Umbilical cord (tissue), 2 donors: ENCODE measurements around the gene PRKCE. TPM values are rescaled to one million over a fixed set of nuclear protein-coding genes. Genes with fewer than 3 reads are reported as not detected.
"Not testable (repeated sequence)": the region's sequence is repeated elsewhere in the genome, so short reads cannot be mapped to it uniquely, and the experiment has no call there.

ENCODE experiments used
- DNase-seq: peaks from one replicate; pipeline ENCODE4 v3.0.0-alpha.2; 2015; ENCODE audit warnings: low spot score
- total RNA-seq: library from RNA; depleted of rRNA; stranded (reverse); fragments of >200 nt; gene quantifications from one replicate; pipeline ENCODE4 v1.2.3, GENCODE V29; 2014; ENCODE audit warnings: low replicate concordance; ENCODE audit not compliant: insufficient read depth

Gene PRKCE
- total RNA-seq, 1 donor from 2014 or later: 8.2 TPM

- DNase-seq: no peak
Measured at GRCh38 chr2:46213906-46214305, 562.4 kb downstream of the PRKCE start.

DNA sequence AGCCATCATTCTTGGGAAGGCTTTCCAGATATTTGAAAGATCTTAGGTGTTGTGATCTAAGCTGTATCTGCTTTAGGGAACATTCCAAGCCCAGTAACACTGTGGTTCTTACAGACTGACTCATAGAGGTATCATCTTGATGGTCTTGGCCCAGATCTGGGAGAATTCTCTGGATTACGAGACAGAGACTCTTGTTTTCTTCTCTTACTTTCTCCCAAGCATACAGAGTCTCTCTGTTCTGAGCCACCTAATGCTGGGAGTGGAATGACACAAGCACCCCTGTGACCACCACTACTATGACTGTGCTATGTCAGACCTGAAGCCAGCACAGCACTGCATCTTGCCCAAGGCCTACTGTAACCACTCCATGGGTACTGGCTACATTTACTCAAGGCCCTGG lies 564.7 kb downstream of the PRKCE start:
- DNase-seq: no peak

GRCh38 chr2:46223514-46223913 lies 572.0 kb downstream of the PRKCE start:
- not testable (repeated sequence) for DNase-seq

DNA sequence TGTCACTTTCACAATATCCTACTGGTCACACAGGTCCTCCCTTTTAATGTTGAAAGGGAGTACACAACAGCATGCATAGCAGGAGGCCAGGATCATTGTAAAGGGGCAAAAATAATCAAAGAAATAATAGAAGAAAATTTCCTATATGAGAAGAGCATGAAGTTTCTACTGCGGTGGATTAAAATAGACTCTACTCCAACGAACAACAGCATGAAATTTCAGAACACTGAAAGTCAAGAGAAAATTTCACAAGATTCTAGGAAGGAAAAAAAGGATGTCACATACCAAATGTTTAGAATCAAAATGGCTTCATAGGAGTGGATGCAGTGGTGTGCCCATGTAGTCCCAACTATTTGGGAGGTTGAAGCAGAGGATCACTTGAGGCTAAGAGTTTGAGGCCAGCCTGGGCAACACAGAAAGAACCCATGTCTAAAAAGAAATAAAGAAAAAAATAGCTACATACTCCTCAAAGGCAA lies 573.7 kb downstream of the PRKCE start:
- no peak for DNase-seq

- DNase-seq: no peak
Measured at GRCh38 chr2:46225730-46226129, 574.3 kb downstream of the PRKCE start.

DNA sequence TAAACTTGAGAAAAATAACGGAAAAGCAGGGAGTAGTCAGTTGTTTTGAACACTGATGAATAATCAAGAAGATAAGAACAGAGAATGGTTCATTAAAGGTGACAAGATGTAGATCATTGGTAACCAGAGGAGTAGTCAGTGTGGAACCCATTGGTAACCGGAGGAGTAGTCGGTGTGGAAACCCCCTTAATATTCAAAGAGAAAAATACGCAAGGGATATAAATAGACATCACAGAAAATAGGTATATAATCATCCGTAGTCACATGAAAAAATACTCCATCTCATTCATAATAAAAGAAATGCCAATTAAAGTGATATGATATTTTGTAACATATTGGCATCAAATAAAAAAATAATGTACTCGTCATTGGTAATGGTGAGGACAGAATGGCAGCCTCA lies 575.1 kb downstream of the PRKCE start:
- DNase-seq: no peak

GRCh38 chr2:46227022-46227421 lies 575.5 kb downstream of the PRKCE start:
- DNase-seq: no peak

- DNase-seq: no peak
Measured at GRCh38 chr2:46227674-46228289, 576.3 kb downstream of the PRKCE start.

DNA sequence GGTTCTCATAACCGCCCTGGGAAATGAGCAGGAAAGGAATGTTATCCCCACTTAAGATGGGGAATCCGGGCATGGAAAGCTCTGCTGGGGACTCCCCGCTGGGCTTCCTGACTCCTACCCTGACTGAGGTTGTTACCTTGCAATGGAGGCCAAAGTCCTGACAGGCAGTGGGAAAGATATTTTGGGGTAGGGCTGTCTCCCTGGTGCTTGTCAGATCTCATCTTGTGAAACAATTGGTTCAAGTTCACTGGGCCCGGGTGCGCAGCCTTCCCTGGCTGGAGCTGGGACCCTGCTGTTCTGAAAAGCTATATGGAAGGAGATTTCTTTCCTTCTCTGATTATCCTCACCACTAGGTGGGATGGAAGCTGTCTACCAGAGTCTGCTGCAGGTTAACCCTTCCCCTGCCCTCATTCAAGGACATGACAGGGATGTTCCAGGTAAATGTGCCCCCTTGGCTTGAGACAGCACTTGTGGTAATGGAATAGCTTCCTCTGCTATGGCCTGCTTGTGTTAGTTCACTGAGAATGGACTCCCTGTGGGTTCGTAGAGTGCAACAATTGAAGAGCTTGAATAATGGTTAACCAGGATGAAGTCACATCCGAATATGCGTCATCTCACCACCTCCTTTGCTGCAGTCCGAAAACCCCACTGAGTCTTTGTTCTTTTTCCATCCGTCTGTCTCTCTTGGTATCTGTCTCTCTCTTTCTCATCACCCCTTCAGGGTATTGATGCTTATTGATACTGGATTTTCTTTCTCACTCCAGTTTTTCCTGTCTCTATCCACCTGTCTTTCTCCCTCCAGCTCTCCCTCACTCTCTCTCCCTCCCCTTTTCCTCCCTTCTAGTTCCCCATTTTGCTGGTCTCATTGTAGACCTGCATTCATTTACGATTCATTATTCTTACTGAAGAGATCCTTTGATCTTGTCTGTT lies 577.9 kb downstream of the PRKCE start:
- DNase-seq: no peak

GRCh38 chr2:46230115-46230571 lies 578.7 kb downstream of the PRKCE start:
- no peak for DNase-seq

- DNase-seq: no peak
Measured at GRCh38 chr2:46230677-46231425, 579.4 kb downstream of the PRKCE start.

DNA sequence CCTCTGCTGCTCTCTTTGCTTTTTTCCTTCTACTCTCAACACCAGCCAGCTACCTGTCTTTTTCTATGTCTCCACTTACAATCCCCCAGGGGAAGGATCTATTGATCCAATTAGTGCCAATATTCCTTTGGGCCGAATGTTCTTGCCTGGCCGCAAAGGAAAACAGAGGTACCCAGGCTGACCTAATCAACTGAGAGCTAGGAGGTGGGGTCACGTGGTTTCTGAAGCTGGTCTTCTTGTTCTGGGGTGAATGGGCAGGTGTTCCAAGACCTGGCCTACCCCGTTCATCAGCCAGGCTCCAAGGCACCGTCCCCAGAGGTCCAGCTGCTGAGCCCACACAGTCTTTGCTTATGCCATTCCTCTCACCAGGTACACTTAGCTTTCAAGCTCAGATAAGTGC lies 580.2 kb downstream of the PRKCE start:
- DNase-seq: no peak

GRCh38 chr2:46232860-46233259 lies 581.4 kb downstream of the PRKCE start:
- DNase-seq: no peak

GRCh38 chr2:46236006-46236875 lies 584.8 kb downstream of the PRKCE start:
- DNase-seq: no peak

DNA sequence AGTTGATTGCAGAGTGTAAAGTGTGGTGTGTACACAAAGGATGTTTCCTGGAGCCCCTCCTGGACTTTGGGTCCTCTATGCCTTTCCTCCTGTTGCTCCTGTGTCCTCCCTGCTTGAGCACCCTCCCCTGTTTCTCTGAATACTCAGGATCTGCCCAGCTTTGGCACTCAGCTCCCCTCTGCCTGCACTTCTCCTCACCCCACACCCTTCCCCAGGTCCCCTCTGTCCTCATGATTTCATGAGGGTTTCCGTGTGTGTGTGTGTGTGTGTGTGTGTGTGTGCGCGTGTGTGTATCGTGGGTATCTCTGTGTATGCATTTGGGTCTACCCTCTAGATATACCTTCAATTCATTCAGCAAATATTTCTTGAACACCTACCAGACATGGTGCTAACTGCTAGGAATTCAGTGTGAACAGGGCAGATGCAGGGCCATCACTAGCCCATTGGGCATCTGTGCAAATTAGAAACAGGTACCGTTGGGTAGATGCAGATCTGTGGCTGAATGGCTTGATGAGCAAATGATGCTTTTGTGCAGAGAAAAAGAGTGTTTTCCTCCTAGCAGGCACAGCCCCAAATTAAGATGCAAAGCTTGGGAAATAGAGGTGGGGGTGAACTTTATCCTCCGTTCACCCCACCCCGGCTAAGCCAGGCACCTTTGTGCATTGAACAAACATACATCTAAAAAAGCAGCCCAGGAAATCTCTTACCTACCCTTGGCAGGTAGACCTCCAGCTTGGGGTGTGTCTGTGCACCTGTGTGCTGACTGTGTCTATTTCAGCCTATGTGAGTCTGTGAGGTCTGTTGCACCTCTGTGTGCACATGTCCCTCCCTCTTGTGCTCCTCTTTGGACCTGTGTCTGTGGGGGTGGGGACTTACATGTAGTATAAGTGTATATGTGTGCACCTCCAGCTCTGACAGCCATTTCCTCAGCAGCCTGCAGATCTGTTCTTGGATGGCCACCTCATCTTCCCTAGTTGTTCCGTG lies 585.7 kb downstream of the PRKCE start:
- no peak for DNase-seq

Other genes starting within 250 kb of the PRKCE start
- 25.3 TPM for gene SRBD1, start 40.4 kb upstream of the PRKCE start, total RNA-seq